ENCODE results near the gene GREB1. TPM values are rescaled to one million over a fixed set of nuclear protein-coding genes. Genes with fewer than 3 reads are reported as not detected.

GREB1 gene
- total RNA-seq, 1 donor from 2014 or later = 26.6 TPM

GRCh38 chr2:11581797-11582611 lies 48.2 kb downstream of the GREB1 start:
- H3K36me3 Mint-ChIP-seq = no peaks in the 10 kb centered on the region
- DNase-seq (ENCODE audit: low spot score in 2 of 2, unreplicated experiment in 2 of 2) = no peak
- no peak overlapping the region for H3K4me3 Mint-ChIP-seq
- H3K9me3 Mint-ChIP-seq = no peaks in the 10 kb centered on the region
- H3K27me3 Mint-ChIP-seq (ENCODE audit: low read depth) = no peaks in the 10 kb centered on the region
- peaks cover 5% of the 10 kb centered on the region for H3K4me1 Mint-ChIP-seq
- no peak overlapping the region for H3K27ac Mint-ChIP-seq
- TF ChIP-seq CTCF (IDR thresholded peaks at IDR 0.05; ENCODE audit: unreplicated experiment) = no peak

- Mint-ChIP-seq H3K4me1 (peaks cover 5% of the 10 kb centered on the region), H3K36me3 (no peaks in the 10 kb centered on the region), H3K27ac (no peak overlapping the region), H3K9me3 (no peaks in the 10 kb centered on the region), H3K27me3 (ENCODE audit: low read depth) (no peaks in the 10 kb centered on the region), H3K4me3 (no peak overlapping the region)
- no peak for TF ChIP-seq CTCF (IDR thresholded peaks at IDR 0.05; ENCODE audit: unreplicated experiment)
- no peak for DNase-seq (ENCODE audit: low spot score in 2 of 2, unreplicated experiment in 2 of 2)
These were observed 48.7 kb downstream of the GREB1 start for GRCh38 chr2:11582612-11582861.

GRCh38 chr2:11582862-11583752 lies 49.3 kb downstream of the GREB1 start:
- DNase-seq (ENCODE audit: low spot score in 2 of 2, unreplicated experiment in 2 of 2) = peak in 1 of 2 experiments; percentile 69
- H3K27me3 Mint-ChIP-seq (ENCODE audit: low read depth) = no peaks in the 10 kb centered on the region

GRCh38 chr2:11583840-11584524 lies 50.1 kb downstream of the GREB1 start:
- H3K4me1 Mint-ChIP-seq = peaks cover 5% of the 10 kb centered on the region
- no peaks in the 10 kb centered on the region for H3K9me3 Mint-ChIP-seq
- peak overlapping the region; percentile 72 for H3K27ac Mint-ChIP-seq
- no peaks in the 10 kb centered on the region for H3K36me3 Mint-ChIP-seq
- H3K4me3 Mint-ChIP-seq = no peak overlapping the region
- DNase-seq (ENCODE audit: low spot score in 2 of 2, unreplicated experiment in 2 of 2) = peak; percentile 64 to 82
- no peaks in the 10 kb centered on the region for H3K27me3 Mint-ChIP-seq (ENCODE audit: low read depth)
- TF ChIP-seq CTCF (IDR thresholded peaks at IDR 0.05; ENCODE audit: unreplicated experiment) = peak; percentile 75

More at GRCh38 chr2:11582862-11583752, 49.3 kb downstream of the GREB1 start:
- Mint-ChIP-seq H3K9me3 (no peaks in the 10 kb centered on the region), H3K27ac (no peak overlapping the region), H3K4me3 (no peak overlapping the region), H3K4me1 (peaks cover 5% of the 10 kb centered on the region), H3K36me3 (no peaks in the 10 kb centered on the region)
- TF ChIP-seq CTCF (IDR thresholded peaks at IDR 0.05; ENCODE audit: unreplicated experiment) = peak; percentile 74

- Mint-ChIP-seq H3K27ac (no peak overlapping the region), H3K36me3 (no peaks in the 10 kb centered on the region), H3K4me3 (no peak overlapping the region), H3K27me3 (ENCODE audit: low read depth) (no peaks in the 10 kb centered on the region), H3K4me1 (peaks cover 5% of the 10 kb centered on the region), H3K9me3 (no peaks in the 10 kb centered on the region)
- DNase-seq (ENCODE audit: low spot score in 2 of 2, unreplicated experiment in 2 of 2) = no peak
- TF ChIP-seq CTCF (IDR thresholded peaks at IDR 0.05; ENCODE audit: unreplicated experiment) = no peak
These were observed 50.7 kb downstream of the GREB1 start for GRCh38 chr2:11584525-11585056.

Measured in mesothelial cell of epicardium (in vitro differentiated cells).